ENCODE measurements around the gene ENTPD6.

GRCh38 chr20:25233016-25233772 lies 37.7 kb downstream of the ENTPD6 start:
- TF ChIP-seq, protein P1, sequence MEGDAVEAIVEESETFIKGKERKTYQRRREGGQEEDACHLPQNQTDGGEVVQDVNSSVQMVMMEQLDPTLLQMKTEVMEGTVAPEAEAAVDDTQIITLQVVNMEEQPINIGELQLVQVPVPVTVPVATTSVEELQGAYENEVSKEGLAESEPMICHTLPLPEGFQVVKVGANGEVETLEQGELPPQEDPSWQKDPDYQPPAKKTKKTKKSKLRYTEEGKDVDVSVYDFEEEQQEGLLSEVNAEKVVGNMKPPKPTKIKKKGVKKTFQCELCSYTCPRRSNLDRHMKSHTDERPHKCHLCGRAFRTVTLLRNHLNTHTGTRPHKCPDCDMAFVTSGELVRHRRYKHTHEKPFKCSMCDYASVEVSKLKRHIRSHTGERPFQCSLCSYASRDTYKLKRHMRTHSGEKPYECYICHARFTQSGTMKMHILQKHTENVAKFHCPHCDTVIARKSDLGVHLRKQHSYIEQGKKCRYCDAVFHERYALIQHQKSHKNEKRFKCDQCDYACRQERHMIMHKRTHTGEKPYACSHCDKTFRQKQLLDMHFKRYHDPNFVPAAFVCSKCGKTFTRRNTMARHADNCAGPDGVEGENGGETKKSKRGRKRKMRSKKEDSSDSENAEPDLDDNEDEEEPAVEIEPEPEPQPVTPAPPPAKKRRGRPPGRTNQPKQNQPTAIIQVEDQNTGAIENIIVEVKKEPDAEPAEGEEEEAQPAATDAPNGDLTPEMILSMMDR (IDR thresholded peaks at IDR 0.05): no peak
- TF ChIP-seq EZH2 (IDR thresholded peaks at IDR 0.05) (no peak), EZH2phosphoT487 (IDR thresholded peaks at IDR 0.05) (no peak)
